Measurements from ENCODE around the gene MCM3. TPM values are rescaled to one million over a fixed set of nuclear protein-coding genes. Genes with fewer than 3 reads are reported as not detected.

Gene MCM3
- total and polyA plus RNA-seq, 2 of the 4 experiments (the other 2 are of a cell fraction) = 54.6 to 66.5 TPM

DNA sequence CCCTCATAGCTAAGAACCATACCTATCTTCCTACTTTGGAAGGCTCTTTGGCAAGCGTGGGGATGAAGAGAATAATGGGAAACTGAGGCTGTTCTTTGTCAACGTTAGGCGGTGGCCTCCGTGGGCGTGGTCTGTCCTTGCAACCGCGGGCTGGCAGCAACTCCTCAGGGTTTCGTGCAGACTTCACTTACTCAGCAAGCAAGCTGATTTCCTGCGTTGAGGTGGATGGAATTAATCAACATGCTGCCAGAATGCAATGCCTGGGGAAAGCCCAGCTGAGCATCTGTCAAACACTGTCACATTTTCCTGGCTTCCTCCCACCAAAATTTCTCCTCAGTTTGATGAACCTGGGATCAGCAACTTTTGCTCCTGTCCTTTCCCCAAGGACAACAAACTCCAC, 31.0 kb downstream of the MCM3 start:
- H3K9me1 ChIP-seq (ENCODE audit: insufficient read depth, low read length) = no peaks in the 10 kb centered on the region
- TF ChIP-seq, protein P1, sequence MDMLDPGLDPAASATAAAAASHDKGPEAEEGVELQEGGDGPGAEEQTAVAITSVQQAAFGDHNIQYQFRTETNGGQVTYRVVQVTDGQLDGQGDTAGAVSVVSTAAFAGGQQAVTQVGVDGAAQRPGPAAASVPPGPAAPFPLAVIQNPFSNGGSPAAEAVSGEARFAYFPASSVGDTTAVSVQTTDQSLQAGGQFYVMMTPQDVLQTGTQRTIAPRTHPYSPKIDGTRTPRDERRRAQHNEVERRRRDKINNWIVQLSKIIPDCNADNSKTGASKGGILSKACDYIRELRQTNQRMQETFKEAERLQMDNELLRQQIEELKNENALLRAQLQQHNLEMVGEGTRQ (IDR thresholded peaks at IDR 0.05; ENCODE audit: low read depth, low read length) = no peak
- ATAC-seq (ENCODE audit: low read depth) (no peak), DNase-seq (no peak)
- H2BK120ac ChIP-seq (ENCODE audit: low read depth, low read length) = no peak overlapping the region
- no peaks in the 10 kb centered on the region for H4K20me1 ChIP-seq (ENCODE audit: insufficient read depth, low read length)
- peaks cover 28% of the 10 kb centered on the region for H3K27me3 ChIP-seq (ENCODE audit: control insufficient read depth, insufficient read depth, low read length)
- no peak overlapping the region for H2AK9ac ChIP-seq (replicated peaks; ENCODE audit: low read depth, low read length, poor library complexity)
- no peak overlapping the region for H2BK20ac ChIP-seq (ENCODE audit: low read depth, low read length)
- H4K5ac ChIP-seq (ENCODE audit: low read depth, low read length) = no peak overlapping the region
- no peak overlapping the region for H4K91ac ChIP-seq (ENCODE audit: insufficient read depth, low read depth, low read length)
- H3K14ac ChIP-seq (replicated peaks; ENCODE audit: low read depth, low read length) = no peak overlapping the region
- BruUV-seq (replicated peaks) = no TSS peak
- H2BK5ac ChIP-seq (ENCODE audit: low read depth, low read length, poor library complexity, severe bottlenecking) = no peak overlapping the region
- intact Hi-C loops (cut with micrococcal nuclease) (no loop called here), in situ Hi-C loops (cut with MboI; ENCODE audit: low sequenced_read_pairs) (no loop called here), dilution Hi-C loops (cut with HindIII; ENCODE audit: low sequenced_read_pairs, unreplicated experiment) (no loop called here)
- CTCF ChIA-PET = interaction anchor here (0.6 kb wide), 1 partner anchor 121 kb away, joined by 3 read pairs; no protein-coding TSS in a partner anchor
- no peaks in the 10 kb centered on the region for H3K79me1 ChIP-seq (ENCODE audit: low read depth in 1 of 2, low read length in 2 of 2)
- H3K18ac ChIP-seq (ENCODE audit: low read depth, low read length) = no peak overlapping the region
- H3K36me3 ChIP-seq (ENCODE audit: control insufficient read depth, insufficient read depth, low read length) = no peaks in the 10 kb centered on the region
- no peak overlapping the region for H2AFZ ChIP-seq (replicated peaks; ENCODE audit: low read length, poor library complexity)
- H3K4ac ChIP-seq (ENCODE audit: low read depth, low read length) = no peak overlapping the region
- no peak overlapping the region for H3K23ac ChIP-seq (ENCODE audit: low read depth, low read length)
- no peak overlapping the region for H3K27ac ChIP-seq (ENCODE audit: insufficient read depth, low read length)
- peaks cover 3% of the 10 kb centered on the region; the same call in 1 of the 2 replicates for H3K4me1 ChIP-seq (ENCODE audit: control insufficient read depth, insufficient read depth, low read length)
- H4K8ac ChIP-seq (ENCODE audit: low read depth in 2 of 2, low read length in 2 of 2) = no peak overlapping the region
- H2BK15ac ChIP-seq (ENCODE audit: low read depth, low read length) = no peak overlapping the region
- H3K9me3 ChIP-seq (ENCODE audit: control insufficient read depth, insufficient read depth, low read length) = no peaks in the 10 kb centered on the region; the same call in 1 of the 2 replicates
- no peak overlapping the region for H2AK5ac ChIP-seq (ENCODE audit: low read depth, low read length)
- no peak overlapping the region for H3K4me2 ChIP-seq (ENCODE audit: low read depth, low read length)
- no peak overlapping the region for H3K4me3 ChIP-seq (ENCODE audit: insufficient read depth, low read depth, low read length)
- POLR2A ChIA-PET (ENCODE audit: unreplicated experiment) = interaction anchor here (0.6 kb wide), 1 partner anchor 1205 kb away, joined by 3 read pairs; no protein-coding TSS in a partner anchor
- H3K9ac ChIP-seq (ENCODE audit: low read depth, low read length) = no peak overlapping the region
- H3K56ac ChIP-seq (ENCODE audit: extremely low read depth, insufficient read depth, low read length) = no peak overlapping the region
- no CpG with 5 or more reads among the region's 9 CpGs for WGBS, 2 experiments (ENCODE audit: extremely low coverage in 2 of 2, insufficient read length in 1 of 2)

All from IMR-90 (cell line).